HCT116 (cell line): Measurements from ENCODE around the gene SLAMF1. TPM values are rescaled to one million over a fixed set of nuclear protein-coding genes. Genes with fewer than 3 reads are reported as not detected.

Experiments used
- ATAC-seq: fragments of 200-7000 bp; cut with Tn5 transposase; 2 replicates; pipeline ENCODE4 v1.9.1; 2020; ENCODE audit warnings: mild to moderate bottlenecking, moderate library complexity
- BruUV-seq: library from RNA; stranded (reverse); fragments of 400-500 nt; replicated peaks from 2 replicates; lab custom pipeline; 2021; lab: Mats Ljungman, UMichigan
- CTCF ChIA-PET: fragments of 300-600 bp; sonication (Branson Sonifier 250); formaldehyde crosslinking; loops from one replicate; lab custom pipeline; 2021; ENCODE audit warnings: antibody characterized with exemption; lab: Charles Lee
- POLR2A ChIA-PET: fragments of 300-600, 350-600 bp; sonication (Branson Sonifier 250); formaldehyde crosslinking; loops from one replicate; lab custom pipeline; 2021; ENCODE audit warnings: antibody characterized with exemption; lab: Charles Lee
- RAD21 ChIA-PET, 2 experiments: fragments of 300-600 bp; sonication (Branson Sonifier 250); formaldehyde crosslinking; loops; one replicate each; lab custom pipeline; 2023; ENCODE audit warnings: low total read pairs in 2 of 2; ENCODE audit not compliant: uncharacterized antibody in 2 of 2, unreplicated experiment in 2 of 2, low non-redundant PET in 1 of 2; lab: Charles Lee
- DNase-seq: peaks from one replicate; pipeline ENCODE4 v3.0.0-alpha.2; 2010; ENCODE audit warnings: low read depth, low spot score
- H2AFZ ChIP-seq: fragments of 200-600 bp; shearing (Covaris generic), sonication (generic); 2 replicates; pipeline ENCODE4 v1.6.1; 2017; ENCODE audit warnings: low read depth, mixed run types, mixed read lengths, antibody characterized with exemption, low read length; ENCODE audit not compliant: poor library complexity, severe bottlenecking
- H3K27ac ChIP-seq: 2 replicates; pipeline ENCODE4 v1.5.1; 2012; ENCODE audit warnings: low read depth, low read length
- H3K27me3 ChIP-seq: fragments of 200-600 bp; sonication (generic); 2 replicates; pipeline ENCODE4 v1.6.1; 2016; ENCODE audit warnings: mixed run types, low read length, mixed read lengths; ENCODE audit not compliant: insufficient read depth
- H3K36me3 ChIP-seq, 2 experiments: fragments of 200-500 bp in 1 of 2; fragments of 200-600 bp in 1 of 2; sonication (Bioruptor generic) in 1 of 2; sonication (generic) in 1 of 2; 2 replicates each; pipeline versions ENCODE4 v1.5.1 to v1.6.1; 2014 to 2016; ENCODE audit warnings: low read length in 2 of 2, inconsistent platforms in 1 of 2, mixed read lengths in 1 of 2, mixed run types in 1 of 2; ENCODE audit not compliant: insufficient read depth in 2 of 2, control insufficient read depth in 1 of 2
- H3K4me1 ChIP-seq, 2 experiments: fragments of 200-600 bp in 1 of 2; sonication (generic) in 1 of 2; 2 replicates each; pipeline versions ENCODE4 v1.5.1 to v1.6.1; 2012 to 2017; ENCODE audit warnings: low read length in 2 of 2, inconsistent platforms in 1 of 2, mild to moderate bottlenecking in 1 of 2, mixed read lengths in 1 of 2, mixed run types in 1 of 2, moderate library complexity in 1 of 2; ENCODE audit not compliant: insufficient read depth in 2 of 2, control insufficient read depth in 1 of 2
- H3K4me2 ChIP-seq: fragments of 200-600 bp; sonication (generic); 2 replicates; pipeline ENCODE4 v1.6.1; 2017; ENCODE audit warnings: mixed run types, low read length, mixed read lengths
- H3K4me3 ChIP-seq, 2 experiments: fragments of 200-600 bp in 1 of 2; sonication (generic) in 1 of 2; replicated peaks in 1 of 2; 2 replicates each; pipeline ENCODE4 v1.5.1; 2011 to 2016; ENCODE audit warnings: low read length in 2 of 2, control low read depth in 1 of 2, low read depth in 1 of 2, mild to moderate bottlenecking in 1 of 2, mixed read lengths in 1 of 2, mixed run types in 1 of 2
- H3K79me2 ChIP-seq: fragments of 200-600 bp; sonication (generic); 2 replicates; pipeline ENCODE4 v1.6.1; 2017; ENCODE audit warnings: mild to moderate bottlenecking, mixed run types, low read length, moderate library complexity, mixed read lengths; ENCODE audit not compliant: insufficient read depth
- H3K9ac ChIP-seq: fragments of 200-600 bp; sonication (generic); 2 replicates; pipeline ENCODE4 v1.6.1; 2016; ENCODE audit warnings: low read length, mixed read lengths
- H3K9me2 ChIP-seq: fragments of 200-600 bp; sonication (generic), shearing (Covaris generic); 2 replicates; pipeline ENCODE4 v1.6.1; 2017; ENCODE audit warnings: mixed run types, mild to moderate bottlenecking, moderate library complexity; ENCODE audit not compliant: insufficient read depth
- H3K9me3 ChIP-seq, 2 experiments: fragments of 200-500 bp in 1 of 2; fragments of 200-600 bp in 1 of 2; sonication (Bioruptor generic) in 1 of 2; sonication (generic) in 1 of 2; 2 replicates each; pipeline ENCODE4 v1.6.1; 2014 to 2017; ENCODE audit warnings: low read length in 2 of 2, mixed read lengths in 2 of 2, inconsistent platforms in 1 of 2, low read depth in 1 of 2, mild to moderate bottlenecking in 1 of 2, mixed run types in 1 of 2, moderate library complexity in 1 of 2; ENCODE audit not compliant: control insufficient read depth in 1 of 2, insufficient read depth in 1 of 2
- H4K20me1 ChIP-seq: fragments of 200-600 bp; sonication (generic), shearing (Covaris generic); 2 replicates; pipeline ENCODE4 v1.6.1; 2017; ENCODE audit warnings: mixed run types, mild to moderate bottlenecking, moderate library complexity; ENCODE audit not compliant: insufficient read depth
- CBX3 ChIP-seq: IDR thresholded peaks from 2 replicates; pipeline ENCODE4 v1.6.1; 2012; ENCODE audit warnings: low read depth
- CEBPB ChIP-seq: IDR thresholded peaks from 2 replicates; pipeline ENCODE4 v1.6.1; 2012; ENCODE audit warnings: low read depth
- EGR1 ChIP-seq: IDR thresholded peaks from 2 replicates; pipeline ENCODE4 v1.6.1; 2012; ENCODE audit warnings: low read depth
- ELF1 ChIP-seq: IDR thresholded peaks from 2 replicates; pipeline ENCODE4 v1.6.1; 2012; ENCODE audit warnings: low read depth, borderline replicate concordance
- FOSL1 ChIP-seq: IDR thresholded peaks from 2 replicates; pipeline ENCODE4 v1.6.1; 2012; ENCODE audit warnings: low read depth
- JUND ChIP-seq: IDR thresholded peaks from 2 replicates; pipeline ENCODE4 v1.6.1; 2012
- POLR2A ChIP-seq: IDR thresholded peaks from 2 replicates; pipeline ENCODE4 v1.7.0; 2011; ENCODE audit warnings: borderline replicate concordance; ENCODE audit not compliant: insufficient read depth, insufficient read length; ENCODE audit errors: extremely low read depth
- POLR2AphosphoS5 ChIP-seq: IDR thresholded peaks from 2 replicates; pipeline ENCODE4 v1.6.1; 2011; ENCODE audit warnings: mild to moderate bottlenecking, low read depth, low read length, moderate library complexity
- RAD21 ChIP-seq: IDR thresholded peaks from 2 replicates; pipeline ENCODE4 v1.6.1; 2012; ENCODE audit warnings: low read depth, mild to moderate bottlenecking
- SIN3A ChIP-seq: IDR thresholded peaks from 2 replicates; pipeline ENCODE4 v1.6.1; 2012; ENCODE audit warnings: low read depth
- SP1 ChIP-seq: IDR thresholded peaks from 2 replicates; pipeline ENCODE4 v1.6.1; 2012; ENCODE audit warnings: low read depth
- SRF ChIP-seq: IDR thresholded peaks from 2 replicates; pipeline ENCODE4 v1.6.1; 2012; ENCODE audit warnings: low read depth
- TCF7L2 ChIP-seq: IDR thresholded peaks from 2 replicates; pipeline ENCODE4 v1.7.0; 2011; ENCODE audit warnings: borderline replicate concordance, inconsistent platforms; ENCODE audit not compliant: insufficient read depth, insufficient read length; ENCODE audit errors: extremely low read depth
- ZFX ChIP-seq: fragments of 450-650 bp; IDR thresholded peaks from 2 replicates; pipeline ENCODE4 v1.6.1; 2017
- ZNF274 ChIP-seq: fragments of 200-500 bp; sonication (Bioruptor generic); IDR thresholded peaks from 2 replicates; pipeline ENCODE4 v1.6.1; 2014; ENCODE audit warnings: mild to moderate bottlenecking, low read depth, low read length, inconsistent platforms
- intact Hi-C: fragments of 100-400 bp; cut with micrococcal nuclease; formaldehyde crosslinking; loops from 2 replicates; pipeline ENCODE4 v1.10.0; 2022
- total RNA-seq: library from RNA; stranded (reverse); gene quantifications from one replicate; pipeline ENCODE4 v1.2.1, GENCODE V29; 2021; ENCODE audit not compliant: unreplicated experiment
- TF ChIP-seq, protein P1 (sequence below): IDR thresholded peaks from 2 replicates; pipeline ENCODE4 v1.6.1; 2011; ENCODE audit warnings: mild to moderate bottlenecking, low read length, moderate library complexity; ENCODE audit not compliant: insufficient replicate concordance; ENCODE audit errors: extremely low read depth
- TF ChIP-seq, protein P2 (sequence below): IDR thresholded peaks from 2 replicates; pipeline ENCODE4 v1.6.1; 2012
- TF ChIP-seq, protein P3 (sequence below): IDR thresholded peaks from 2 replicates; pipeline ENCODE4 v1.6.1; 2012
- TF ChIP-seq, protein P4 (sequence below): IDR thresholded peaks from 2 replicates; pipeline ENCODE4 v1.6.1; 2012; ENCODE audit warnings: low read depth
- TF ChIP-seq, protein P5 (sequence below), 3 experiments: fragments of 200-600 bp in 1 of 3; sonication (generic) in 1 of 3; IDR thresholded peaks in 2 of 3; conservative IDR thresholded peaks in 1 of 3; 2 replicates each; pipeline ENCODE4 v1.5.1; 2012 to 2017; ENCODE audit warnings: low read depth in 2 of 3, low read length in 2 of 3, antibody characterized with exemption in 1 of 3, borderline replicate concordance in 1 of 3, control low read depth in 1 of 3, mild to moderate bottlenecking in 1 of 3, mixed read lengths in 1 of 3, mixed run types in 1 of 3, moderate library complexity in 1 of 3; ENCODE audit not compliant: insufficient read depth in 1 of 3

SLAMF1 gene
- total RNA-seq, 1 experiment from 2014 or later: 0.30 TPM

DNA sequence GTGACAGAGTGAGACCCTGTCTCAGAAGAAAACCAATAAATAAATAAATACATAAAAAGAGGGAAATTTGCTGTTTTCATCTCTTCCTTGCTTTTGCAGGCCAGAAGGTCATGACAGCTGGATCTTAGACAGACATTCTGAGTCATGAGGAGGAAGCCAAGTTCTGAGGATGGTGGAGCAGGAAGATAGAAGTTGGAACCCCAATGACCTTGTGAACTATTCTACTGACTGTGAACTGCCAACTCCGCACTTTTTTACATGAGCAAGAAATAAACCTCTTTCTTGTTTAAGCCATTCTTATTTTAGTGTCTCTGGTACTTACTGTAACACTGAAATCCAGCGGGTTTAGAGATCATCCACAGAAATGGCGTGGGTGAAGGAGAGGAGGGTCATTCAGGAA, 76.0 kb downstream of the SLAMF1 start:
- Histone ChIP-seq H3K4me3 (no peak overlapping the region), H3K27ac (no peak overlapping the region), H3K27me3 (no peaks in the 10 kb centered on the region; the same call in 1 of the 2 replicates), H4K20me1 (no peaks in the 10 kb centered on the region), H3K4me1 (no peaks in the 10 kb centered on the region), H2AFZ (no peak overlapping the region), H3K4me2 (no peak overlapping the region), H3K9me3 (no peaks in the 10 kb centered on the region), H3K9me2 (no peaks in the 10 kb centered on the region), H3K79me2 (no peaks in the 10 kb centered on the region), H3K9ac (no peak overlapping the region), H3K36me3 (no peaks in the 10 kb centered on the region)
- ChIA-PET POLR2A (no interaction called here), RAD21 (no interaction called here), CTCF (no interaction called here)
- ATAC-seq (no peak), DNase-seq (no peak)
- TF ChIP-seq SIN3A: no peak
- no peak for TF ChIP-seq POLR2A
- TF ChIP-seq CEBPB: no peak
- no peak for TF ChIP-seq TCF7L2
- no peak for TF ChIP-seq ELF1
- TF ChIP-seq FOSL1: no peak
- TF ChIP-seq ZFX: no peak
- TF ChIP-seq ZNF274: no peak
- TF ChIP-seq, protein P1, sequence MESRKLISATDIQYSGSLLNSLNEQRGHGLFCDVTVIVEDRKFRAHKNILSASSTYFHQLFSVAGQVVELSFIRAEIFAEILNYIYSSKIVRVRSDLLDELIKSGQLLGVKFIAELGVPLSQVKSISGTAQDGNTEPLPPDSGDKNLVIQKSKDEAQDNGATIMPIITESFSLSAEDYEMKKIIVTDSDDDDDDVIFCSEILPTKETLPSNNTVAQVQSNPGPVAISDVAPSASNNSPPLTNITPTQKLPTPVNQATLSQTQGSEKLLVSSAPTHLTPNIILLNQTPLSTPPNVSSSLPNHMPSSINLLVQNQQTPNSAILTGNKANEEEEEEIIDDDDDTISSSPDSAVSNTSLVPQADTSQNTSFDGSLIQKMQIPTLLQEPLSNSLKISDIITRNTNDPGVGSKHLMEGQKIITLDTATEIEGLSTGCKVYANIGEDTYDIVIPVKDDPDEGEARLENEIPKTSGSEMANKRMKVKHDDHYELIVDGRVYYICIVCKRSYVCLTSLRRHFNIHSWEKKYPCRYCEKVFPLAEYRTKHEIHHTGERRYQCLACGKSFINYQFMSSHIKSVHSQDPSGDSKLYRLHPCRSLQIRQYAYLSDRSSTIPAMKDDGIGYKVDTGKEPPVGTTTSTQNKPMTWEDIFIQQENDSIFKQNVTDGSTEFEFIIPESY: no peak
- no peak for TF ChIP-seq POLR2AphosphoS5
- TF ChIP-seq, protein P2, sequence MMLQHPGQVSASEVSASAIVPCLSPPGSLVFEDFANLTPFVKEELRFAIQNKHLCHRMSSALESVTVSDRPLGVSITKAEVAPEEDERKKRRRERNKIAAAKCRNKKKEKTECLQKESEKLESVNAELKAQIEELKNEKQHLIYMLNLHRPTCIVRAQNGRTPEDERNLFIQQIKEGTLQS: no peak
- no peak for TF ChIP-seq SP1
- no peak for TF ChIP-seq SRF
- TF ChIP-seq, protein P3, sequence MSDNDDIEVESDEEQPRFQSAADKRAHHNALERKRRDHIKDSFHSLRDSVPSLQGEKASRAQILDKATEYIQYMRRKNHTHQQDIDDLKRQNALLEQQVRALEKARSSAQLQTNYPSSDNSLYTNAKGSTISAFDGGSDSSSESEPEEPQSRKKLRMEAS: no peak
- TF ChIP-seq EGR1: no peak
- TF ChIP-seq, protein P4, sequence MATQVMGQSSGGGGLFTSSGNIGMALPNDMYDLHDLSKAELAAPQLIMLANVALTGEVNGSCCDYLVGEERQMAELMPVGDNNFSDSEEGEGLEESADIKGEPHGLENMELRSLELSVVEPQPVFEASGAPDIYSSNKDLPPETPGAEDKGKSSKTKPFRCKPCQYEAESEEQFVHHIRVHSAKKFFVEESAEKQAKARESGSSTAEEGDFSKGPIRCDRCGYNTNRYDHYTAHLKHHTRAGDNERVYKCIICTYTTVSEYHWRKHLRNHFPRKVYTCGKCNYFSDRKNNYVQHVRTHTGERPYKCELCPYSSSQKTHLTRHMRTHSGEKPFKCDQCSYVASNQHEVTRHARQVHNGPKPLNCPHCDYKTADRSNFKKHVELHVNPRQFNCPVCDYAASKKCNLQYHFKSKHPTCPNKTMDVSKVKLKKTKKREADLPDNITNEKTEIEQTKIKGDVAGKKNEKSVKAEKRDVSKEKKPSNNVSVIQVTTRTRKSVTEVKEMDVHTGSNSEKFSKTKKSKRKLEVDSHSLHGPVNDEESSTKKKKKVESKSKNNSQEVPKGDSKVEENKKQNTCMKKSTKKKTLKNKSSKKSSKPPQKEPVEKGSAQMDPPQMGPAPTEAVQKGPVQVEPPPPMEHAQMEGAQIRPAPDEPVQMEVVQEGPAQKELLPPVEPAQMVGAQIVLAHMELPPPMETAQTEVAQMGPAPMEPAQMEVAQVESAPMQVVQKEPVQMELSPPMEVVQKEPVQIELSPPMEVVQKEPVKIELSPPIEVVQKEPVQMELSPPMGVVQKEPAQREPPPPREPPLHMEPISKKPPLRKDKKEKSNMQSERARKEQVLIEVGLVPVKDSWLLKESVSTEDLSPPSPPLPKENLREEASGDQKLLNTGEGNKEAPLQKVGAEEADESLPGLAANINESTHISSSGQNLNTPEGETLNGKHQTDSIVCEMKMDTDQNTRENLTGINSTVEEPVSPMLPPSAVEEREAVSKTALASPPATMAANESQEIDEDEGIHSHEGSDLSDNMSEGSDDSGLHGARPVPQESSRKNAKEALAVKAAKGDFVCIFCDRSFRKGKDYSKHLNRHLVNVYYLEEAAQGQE: no peak
- TF ChIP-seq, protein P5, sequence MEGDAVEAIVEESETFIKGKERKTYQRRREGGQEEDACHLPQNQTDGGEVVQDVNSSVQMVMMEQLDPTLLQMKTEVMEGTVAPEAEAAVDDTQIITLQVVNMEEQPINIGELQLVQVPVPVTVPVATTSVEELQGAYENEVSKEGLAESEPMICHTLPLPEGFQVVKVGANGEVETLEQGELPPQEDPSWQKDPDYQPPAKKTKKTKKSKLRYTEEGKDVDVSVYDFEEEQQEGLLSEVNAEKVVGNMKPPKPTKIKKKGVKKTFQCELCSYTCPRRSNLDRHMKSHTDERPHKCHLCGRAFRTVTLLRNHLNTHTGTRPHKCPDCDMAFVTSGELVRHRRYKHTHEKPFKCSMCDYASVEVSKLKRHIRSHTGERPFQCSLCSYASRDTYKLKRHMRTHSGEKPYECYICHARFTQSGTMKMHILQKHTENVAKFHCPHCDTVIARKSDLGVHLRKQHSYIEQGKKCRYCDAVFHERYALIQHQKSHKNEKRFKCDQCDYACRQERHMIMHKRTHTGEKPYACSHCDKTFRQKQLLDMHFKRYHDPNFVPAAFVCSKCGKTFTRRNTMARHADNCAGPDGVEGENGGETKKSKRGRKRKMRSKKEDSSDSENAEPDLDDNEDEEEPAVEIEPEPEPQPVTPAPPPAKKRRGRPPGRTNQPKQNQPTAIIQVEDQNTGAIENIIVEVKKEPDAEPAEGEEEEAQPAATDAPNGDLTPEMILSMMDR (IDR thresholded peaks at IDR 0.05 in 2 of 3, conservative IDR thresholded peaks at IDR 0.05 in 1 of 3; ENCODE audit: borderline replicate concordance in 1 of 3, insufficient read depth in 1 of 3, low read depth in 2 of 3, low read length in 2 of 3): no peak
- TF ChIP-seq JUND: no peak
- no peak for TF ChIP-seq RAD21
- no peak for TF ChIP-seq CBX3
- intact Hi-C loops: no loop called here
- no TSS peak for BruUV-seq
